ENCODE data around the gene USP53. TPM values are rescaled to one million over a fixed set of nuclear protein-coding genes. Genes with fewer than 3 reads are reported as not detected.

The USP53 gene
- polyA plus RNA-seq, 1 of the 3 experiments (the other 2 are of a cell fraction), result 8.1 TPM

DNA sequence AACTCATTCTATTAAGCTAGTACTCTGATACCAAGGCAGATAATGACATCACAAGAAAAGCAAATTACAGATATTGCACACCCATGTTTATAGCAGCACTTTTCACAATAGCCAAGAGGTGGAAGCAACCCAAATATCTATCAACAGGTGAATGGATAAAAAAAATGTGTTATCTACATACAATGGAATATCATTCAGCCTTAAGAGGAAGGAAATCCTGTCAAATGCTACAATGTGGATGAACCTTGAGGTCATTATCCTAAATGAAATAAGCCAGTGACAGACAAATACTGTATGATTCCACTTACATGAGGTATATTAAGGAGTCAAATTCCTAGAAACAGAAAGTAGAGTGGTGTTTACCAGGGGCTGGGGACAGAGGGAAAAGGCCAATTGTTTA is 95.1 kb downstream of the USP53 start:
- no peaks in the 10 kb centered on the region for H3K36me3 ChIP-seq (replicated peaks in 1 of 2; ENCODE audit: control insufficient read depth in 1 of 2, insufficient read depth in 2 of 2, low read length in 1 of 2)
- no peak overlapping the region for H3K9ac ChIP-seq
- TF ChIP-seq NRF1 (IDR thresholded peaks at IDR 0.05; ENCODE audit: low read depth, low read length) (no peak), PBX3 (IDR thresholded peaks at IDR 0.05) (no peak), JUND (IDR thresholded peaks at IDR 0.05) (no peak), MEF2A (IDR thresholded peaks at IDR 0.05; ENCODE audit: borderline replicate concordance, low read depth) (no peak), RXRA (IDR thresholded peaks at IDR 0.05; ENCODE audit: borderline replicate concordance, low read depth) (no peak), GABPA (IDR thresholded peaks at IDR 0.05; ENCODE audit: low read depth) (no peak), REST (IDR thresholded peaks at IDR 0.05; ENCODE audit: low read depth, low read length) (no peak), CHD2 (IDR thresholded peaks at IDR 0.05; ENCODE audit: low read length, partially characterized antibody) (no peak), FOXJ3 (CRISPR knock-in tag; IDR thresholded peaks at IDR 0.05) (no peak), FOSL2 (IDR thresholded peaks at IDR 0.05; ENCODE audit: borderline replicate concordance, low read depth) (no peak)
- CTCF ChIA-PET, result interaction anchor here (0.6 kb wide), 1 partner anchor 21 kb away, joined by 4 read pairs; no protein-coding TSS in a partner anchor
- POLR2A ChIA-PET, result no interaction called here
- no peaks in the 10 kb centered on the region for H3K79me2 ChIP-seq (ENCODE audit: insufficient read depth)
- H3K27ac ChIP-seq (ENCODE audit: low read depth in 2 of 2, low read length in 1 of 2), result no peak overlapping the region
- no peak overlapping the region for H2AFZ ChIP-seq (ENCODE audit: low read depth)
- H3K4me3 ChIP-seq (ENCODE audit: low read depth in 2 of 2, low read length in 1 of 2), result no peak overlapping the region
- no peak for DNase-seq
- no peaks in the 10 kb centered on the region for H4K20me1 ChIP-seq (ENCODE audit: insufficient read depth)
- H3K9me3 ChIP-seq, result no peaks in the 10 kb centered on the region
- H3K4me2 ChIP-seq, result no peak overlapping the region
- no peaks in the 10 kb centered on the region for H3K27me3 ChIP-seq (ENCODE audit: insufficient read depth)
- no peaks in the 10 kb centered on the region for H3K4me1 ChIP-seq (ENCODE audit: control insufficient read depth in 1 of 2, insufficient read depth in 2 of 2, low read depth in 1 of 2, low read length in 1 of 2)
- H3K9me2 ChIP-seq, result no peaks in the 10 kb centered on the region
- no peaks in the 10 kb centered on the region for H3F3A ChIP-seq (replicated peaks; ENCODE audit: insufficient read depth)

GRCh38 chr4:119310826-119311225 is 98.3 kb downstream of the USP53 start:
- no peak overlapping the region for H2AFZ ChIP-seq (ENCODE audit: low read depth)
- no peak overlapping the region for H3K9ac ChIP-seq
- no peaks in the 10 kb centered on the region for H3F3A ChIP-seq (replicated peaks; ENCODE audit: insufficient read depth)
- H3K4me2 ChIP-seq, result no peak overlapping the region
- H3K9me3 ChIP-seq, result no peaks in the 10 kb centered on the region
- TF ChIP-seq RCOR1 (IDR thresholded peaks at IDR 0.05; ENCODE audit: low read length), result no peak
- no peak for TF ChIP-seq SMC3 (IDR thresholded peaks at IDR 0.05; ENCODE audit: low read depth, low read length)
- TF ChIP-seq FOXM1 (IDR thresholded peaks at IDR 0.05; ENCODE audit: low read depth), result no peak
- ChIA-PET POLR2A (interaction anchor here (0.9 kb wide), 1 partner anchor 10 kb away, joined by 3 read pairs; a partner anchor contains a TSS), CTCF (interaction anchor here (0.7 kb wide), 1 partner anchor 316 kb away, joined by 3 read pairs; no protein-coding TSS in a partner anchor)
- 47% methylated on average over 1 of the region's 1 CpG for WGBS (ENCODE audit: low lambda C conversion rate)
- H3K9me2 ChIP-seq, result no peaks in the 10 kb centered on the region
- H3K27me3 ChIP-seq (ENCODE audit: insufficient read depth), result no peaks in the 10 kb centered on the region
- H3K36me3 ChIP-seq (replicated peaks in 1 of 2; ENCODE audit: control insufficient read depth in 1 of 2, insufficient read depth in 2 of 2, low read length in 1 of 2), result no peaks in the 10 kb centered on the region
- H4K20me1 ChIP-seq (ENCODE audit: insufficient read depth), result no peaks in the 10 kb centered on the region
- no peak overlapping the region for H3K4me3 ChIP-seq (ENCODE audit: low read depth in 2 of 2, low read length in 1 of 2)
- H3K4me1 ChIP-seq (ENCODE audit: control insufficient read depth in 1 of 2, insufficient read depth in 2 of 2, low read depth in 1 of 2, low read length in 1 of 2), result no peaks in the 10 kb centered on the region
- no peaks in the 10 kb centered on the region for H3K79me2 ChIP-seq (ENCODE audit: insufficient read depth)
- no peak for DNase-seq
- H3K27ac ChIP-seq (ENCODE audit: low read depth in 2 of 2, low read length in 1 of 2), result no peak overlapping the region

Data from SK-N-SH (cell line).